ENCODE data around the gene DOCK1. TPM values are rescaled to one million over a fixed set of nuclear protein-coding genes. Genes with fewer than 3 reads are reported as not detected.

Gene DOCK1
- total RNA-seq, 2 experiments from 2014 or later: 0.14 to 0.18 TPM

GRCh38 chr10:127386606-127387327 lies 481.5 kb downstream of the DOCK1 start:
- Mint-ChIP-seq H3K27me3 (peaks cover 1% of the 10 kb centered on the region), H3K4me3 (no peak overlapping the region), H3K4me1 (ENCODE audit: low read depth) (no peaks in the 10 kb centered on the region), H3K27ac (no peak overlapping the region), H3K9me3 (no peaks in the 10 kb centered on the region), H3K36me3 (ENCODE audit: low read depth) (no peaks in the 10 kb centered on the region)
- no peak for DNase-seq
- ChIA-PET POLR2A (no interaction called here), CTCF (no interaction called here)
- TF ChIP-seq, protein P1, sequence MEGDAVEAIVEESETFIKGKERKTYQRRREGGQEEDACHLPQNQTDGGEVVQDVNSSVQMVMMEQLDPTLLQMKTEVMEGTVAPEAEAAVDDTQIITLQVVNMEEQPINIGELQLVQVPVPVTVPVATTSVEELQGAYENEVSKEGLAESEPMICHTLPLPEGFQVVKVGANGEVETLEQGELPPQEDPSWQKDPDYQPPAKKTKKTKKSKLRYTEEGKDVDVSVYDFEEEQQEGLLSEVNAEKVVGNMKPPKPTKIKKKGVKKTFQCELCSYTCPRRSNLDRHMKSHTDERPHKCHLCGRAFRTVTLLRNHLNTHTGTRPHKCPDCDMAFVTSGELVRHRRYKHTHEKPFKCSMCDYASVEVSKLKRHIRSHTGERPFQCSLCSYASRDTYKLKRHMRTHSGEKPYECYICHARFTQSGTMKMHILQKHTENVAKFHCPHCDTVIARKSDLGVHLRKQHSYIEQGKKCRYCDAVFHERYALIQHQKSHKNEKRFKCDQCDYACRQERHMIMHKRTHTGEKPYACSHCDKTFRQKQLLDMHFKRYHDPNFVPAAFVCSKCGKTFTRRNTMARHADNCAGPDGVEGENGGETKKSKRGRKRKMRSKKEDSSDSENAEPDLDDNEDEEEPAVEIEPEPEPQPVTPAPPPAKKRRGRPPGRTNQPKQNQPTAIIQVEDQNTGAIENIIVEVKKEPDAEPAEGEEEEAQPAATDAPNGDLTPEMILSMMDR (IDR thresholded peaks at IDR 0.05): no peak
- intact Hi-C loops (cut with micrococcal nuclease): no loop called here
- no peak for ATAC-seq

DNA sequence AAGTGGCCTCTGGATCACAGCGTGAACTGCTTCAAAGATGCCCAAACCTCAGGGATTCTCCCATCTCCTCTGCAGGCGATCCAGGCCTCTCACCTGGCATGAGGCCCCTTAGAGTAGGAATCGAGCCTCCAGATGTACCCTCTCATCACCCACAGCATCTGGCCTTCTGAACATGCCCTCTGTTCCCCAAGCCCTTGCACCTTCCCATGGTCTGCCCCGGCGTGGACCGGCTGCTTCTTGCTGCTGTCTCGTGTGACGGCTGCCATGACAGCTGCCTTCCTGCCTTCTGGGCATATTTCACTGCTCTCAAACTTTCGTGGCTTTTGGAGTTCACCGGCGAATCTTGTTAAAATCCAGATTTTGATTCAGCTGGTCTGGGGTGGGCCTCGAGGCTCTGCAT lies 486.6 kb downstream of the DOCK1 start:
- POLR2A ChIA-PET: no interaction called here

GRCh38 chr10:127392351-127393235 lies 487.4 kb downstream of the DOCK1 start:
- ATAC-seq (no peak), DNase-seq (no peak)
- ChIA-PET POLR2A (no interaction called here), CTCF (no interaction called here)
- no peak overlapping the region for H3K4me3 Mint-ChIP-seq
- H3K4me1 Mint-ChIP-seq (ENCODE audit: low read depth): no peaks in the 10 kb centered on the region
- intact Hi-C loops (cut with micrococcal nuclease): no loop called here
- H3K27ac Mint-ChIP-seq: no peak overlapping the region
- H3K36me3 Mint-ChIP-seq (ENCODE audit: low read depth): no peaks in the 10 kb centered on the region
- H3K27me3 Mint-ChIP-seq: no peaks in the 10 kb centered on the region
- TF ChIP-seq, protein P1 (IDR thresholded peaks at IDR 0.05): no peak
- H3K9me3 Mint-ChIP-seq: no peaks in the 10 kb centered on the region

More for the DNA sequence above, 486.6 kb downstream of the DOCK1 start:
- ATAC-seq (no peak), DNase-seq (no peak)
- H3K4me3 Mint-ChIP-seq: no peak overlapping the region
- H3K27me3 Mint-ChIP-seq: peaks cover 1% of the 10 kb centered on the region
- H3K9me3 Mint-ChIP-seq: no peaks in the 10 kb centered on the region
- intact Hi-C loops (cut with micrococcal nuclease): no loop called here
- no peaks in the 10 kb centered on the region for H3K4me1 Mint-ChIP-seq (ENCODE audit: low read depth)
- no peak overlapping the region for H3K27ac Mint-ChIP-seq
- TF ChIP-seq, protein P1 (IDR thresholded peaks at IDR 0.05): no peak
- CTCF ChIA-PET: no interaction called here
- H3K36me3 Mint-ChIP-seq (ENCODE audit: low read depth): no peaks in the 10 kb centered on the region

GRCh38 chr10:127398140-127398970 lies 493.1 kb downstream of the DOCK1 start:
- ChIA-PET POLR2A (no interaction called here), CTCF (no interaction called here)
- H3K27ac Mint-ChIP-seq: no peak overlapping the region
- DNase-seq: no peak
- TF ChIP-seq, protein P1 (IDR thresholded peaks at IDR 0.05): no peak
- no peaks in the 10 kb centered on the region for H3K4me1 Mint-ChIP-seq (ENCODE audit: low read depth)
- H3K9me3 Mint-ChIP-seq: peaks cover 4% of the 10 kb centered on the region
- no peaks in the 10 kb centered on the region for H3K36me3 Mint-ChIP-seq (ENCODE audit: low read depth)
- no peak for ATAC-seq
- no peak overlapping the region for H3K4me3 Mint-ChIP-seq
- intact Hi-C loops (cut with micrococcal nuclease): no loop called here
- H3K27me3 Mint-ChIP-seq: no peaks in the 10 kb centered on the region
